Erythroblast (primary cell): ENCODE data around the gene ZNF320.
"Not testable (repeated sequence)": the region's sequence is repeated elsewhere in the genome, so short reads cannot be mapped to it uniquely, and the experiment has no call there.

Experiments
- GATA1 ChIP-seq: IDR thresholded peaks from 2 replicates; pipeline ENCODE4 v1.6.1; 2011; ENCODE audit warnings: low read depth, mild to moderate bottlenecking, control low read depth, low read length, moderate library complexity
- POLR2A ChIP-seq: IDR thresholded peaks from 2 replicates; pipeline ENCODE4 v1.6.1; 2011; ENCODE audit warnings: mild to moderate bottlenecking, low read length

GRCh38 chr19:52872996-52873395 is 24.4 kb downstream of the ZNF320 start:
- TF ChIP-seq POLR2A, GATA1: not testable (repeated sequence)
